HG02840 (cell line): ENCODE measurements around the gene G6PC3.

ENCODE experiments used
- ATAC-seq: cut with Tn5 transposase; IDR thresholded peaks from one replicate; pipeline ENCODE4 v1.9.1; 2021; ENCODE audit warnings: mild to moderate bottlenecking, moderate library complexity, moderate number of reproducible peaks; ENCODE audit not compliant: unreplicated experiment, low FRiP score

G6PC3 gene

DNA sequence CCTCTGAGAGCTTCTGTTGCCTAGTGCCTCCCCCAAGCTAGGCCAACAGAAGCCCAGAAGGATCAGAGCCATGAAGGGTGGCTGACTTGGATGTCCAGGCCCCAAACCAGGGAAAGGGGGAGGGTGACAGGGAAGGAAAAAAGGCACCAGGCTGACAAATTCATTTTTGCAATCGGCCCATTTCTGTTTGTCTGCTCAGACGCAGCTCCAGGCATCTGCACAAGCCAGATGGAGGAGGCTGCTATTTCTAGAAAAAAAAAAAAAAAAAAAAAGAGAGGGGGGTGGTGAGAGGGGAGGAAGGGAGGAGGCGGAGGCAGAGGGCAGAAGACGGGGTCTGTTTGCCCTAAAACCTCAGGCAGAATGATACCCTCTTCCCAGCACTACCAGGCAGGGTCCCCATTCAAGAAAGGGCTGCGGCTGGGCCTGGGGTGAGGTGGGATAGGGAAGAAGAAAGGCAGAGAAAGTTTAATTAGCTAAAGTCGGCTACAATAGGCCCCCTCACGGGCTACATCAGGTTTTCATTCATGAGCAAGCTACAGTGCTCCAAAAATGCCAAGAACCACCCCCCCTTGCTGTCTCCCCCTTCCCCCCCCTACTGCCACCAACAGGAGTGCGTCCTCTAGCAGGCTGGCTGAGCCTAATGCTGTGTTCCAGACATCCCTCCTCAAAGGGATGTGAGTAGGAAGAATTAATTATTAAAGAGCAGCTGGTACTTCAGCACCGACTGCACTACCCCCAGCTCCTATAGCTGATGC is 50.5 kb downstream of the G6PC3 start:
- ATAC-seq: no peak

- ATAC-seq: no peak
Measured at GRCh38 chr17:44121997-44122815, 51.7 kb downstream of the G6PC3 start.

GRCh38 chr17:44122816-44123355 is 52.4 kb downstream of the G6PC3 start:
- peak; percentile 25 for ATAC-seq

- peak; percentile 92 for ATAC-seq
Measured at GRCh38 chr17:44123356-44124117, 53.0 kb downstream of the G6PC3 start, which contains the start of gene HDAC5. Gene HDAC5 (minus strand): TSS chr17:44123641. CDS start chr17:44117515, 6,126 bp downstream.

- no peak for ATAC-seq
Measured at GRCh38 chr17:44124118-44124438, 53.5 kb downstream of the G6PC3 start.
